ENCODE measurements around the gene SNAPC4. TPM values are rescaled to one million over a fixed set of nuclear protein-coding genes. Genes with fewer than 3 reads are reported as not detected.

The SNAPC4 gene
- total RNA-seq, 2 donors from 2014 or later: 12.5 to 16.7 TPM

- DNase-seq (ENCODE audit: low spot score in 2 of 2) (no peak), ATAC-seq (no peak)
- peaks cover 18 to 37% of the 10 kb centered on the region in 2 donors for H3K36me3 Mint-ChIP-seq
- H3K27ac Mint-ChIP-seq: no peak overlapping the region
- no peaks in the 10 kb centered on the region for H3K9me3 Mint-ChIP-seq
Observed at GRCh38 chr9:136389396-136389795, 10.6 kb downstream of the SNAPC4 start.

- Mint-ChIP-seq H3K36me3 (peaks cover 19 to 41% of the 10 kb centered on the region in 2 donors), H3K9me3 (no peaks in the 10 kb centered on the region), H3K27ac (no peak overlapping the region)
- no peak for ATAC-seq
- no peak for DNase-seq (ENCODE audit: low spot score in 2 of 2)
Observed at GRCh38 chr9:136387217-136387616, 12.8 kb downstream of the SNAPC4 start.

GRCh38 chr9:136386018-136386417 lies 14.0 kb downstream of the SNAPC4 start:
- Mint-ChIP-seq H3K36me3 (peaks cover 15 to 33% of the 10 kb centered on the region in 2 donors), H3K9me3 (no peaks in the 10 kb centered on the region), H3K27ac (no peak overlapping the region)
- no peak for DNase-seq (ENCODE audit: low spot score in 2 of 2)
- ATAC-seq: no peak

GRCh38 chr9:136385015-136385414 lies 15.0 kb downstream of the SNAPC4 start:
- DNase-seq (ENCODE audit: low spot score in 2 of 2) (peak in 1 of 2 donors; percentile 57), ATAC-seq (peak; percentile 90 to 96)
- peaks cover 14 to 32% of the 10 kb centered on the region in 2 donors for H3K36me3 Mint-ChIP-seq
- H3K9me3 Mint-ChIP-seq: no peaks in the 10 kb centered on the region
- peak overlapping the region; percentile 56 to 75 for H3K27ac Mint-ChIP-seq

GRCh38 chr9:136383436-136383835 lies 16.5 kb downstream of the SNAPC4 start:
- H3K27ac Mint-ChIP-seq: no peak overlapping the region
- DNase-seq (ENCODE audit: low spot score in 2 of 2): no peak
- ATAC-seq: no peak
- H3K9me3 Mint-ChIP-seq: no peaks in the 10 kb centered on the region
- H3K36me3 Mint-ChIP-seq: peaks cover 8 to 27% of the 10 kb centered on the region in 2 donors

DNA sequence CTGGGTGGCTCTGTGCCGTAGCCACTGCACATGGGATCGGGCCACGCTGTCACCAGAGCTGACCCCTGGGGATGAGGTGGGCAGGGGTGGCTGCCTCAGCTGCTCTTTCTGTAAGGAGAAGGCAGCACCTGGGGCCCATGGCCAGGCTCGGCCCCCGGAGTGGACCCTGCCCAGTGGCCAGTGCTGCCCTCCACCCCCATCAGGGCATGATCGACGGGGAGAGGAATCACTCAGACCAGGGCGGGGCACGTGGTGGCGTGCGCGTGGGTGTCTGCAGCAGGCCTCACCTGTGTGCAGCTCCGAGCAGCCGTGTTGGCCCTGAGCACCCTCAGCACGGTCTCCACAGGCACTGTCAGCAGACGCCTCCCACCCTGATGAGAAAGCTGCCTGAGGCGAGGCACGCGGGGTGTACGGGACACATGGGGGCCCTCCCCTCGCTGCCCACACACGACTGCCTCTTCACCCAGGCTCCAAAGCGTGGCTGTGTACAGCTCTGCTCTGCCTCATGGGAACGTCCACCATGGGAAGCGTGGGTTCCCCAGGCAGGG lies 17.9 kb downstream of the SNAPC4 start:
- no peaks in the 10 kb centered on the region for H3K9me3 Mint-ChIP-seq
- no peak for ATAC-seq
- peaks cover 8 to 22% of the 10 kb centered on the region in 2 donors for H3K36me3 Mint-ChIP-seq
- no peak overlapping the region for H3K27ac Mint-ChIP-seq
- DNase-seq (ENCODE audit: low spot score in 2 of 2): no peak

- H3K36me3 Mint-ChIP-seq: peaks cover 8 to 21% of the 10 kb centered on the region in 2 donors
- ATAC-seq: no peak
- no peak for DNase-seq (ENCODE audit: low spot score in 2 of 2)
- H3K27ac Mint-ChIP-seq: no peak overlapping the region
- no peaks in the 10 kb centered on the region for H3K9me3 Mint-ChIP-seq
Observed at GRCh38 chr9:136381311-136381710, 18.7 kb downstream of the SNAPC4 start.

DNA sequence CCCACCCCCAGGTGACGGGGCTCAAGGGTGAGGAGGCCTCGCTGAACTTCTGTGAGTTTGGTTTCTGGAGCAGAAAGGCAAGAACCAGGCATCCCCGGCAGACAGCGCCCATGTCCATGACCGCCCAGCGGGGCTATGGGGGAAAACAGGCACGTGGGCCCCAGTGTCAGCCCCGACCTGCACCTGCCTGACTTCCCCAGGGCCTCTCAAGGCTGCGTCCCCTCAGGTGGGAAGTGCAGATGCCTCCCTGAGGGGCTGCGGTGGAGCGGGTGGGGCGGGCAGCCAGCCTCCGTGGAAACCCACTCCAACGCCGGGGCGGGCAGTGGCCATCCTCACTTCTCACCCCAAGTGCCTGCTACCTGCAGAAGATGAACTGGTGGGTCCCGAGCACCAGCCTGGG lies 19.6 kb downstream of the SNAPC4 start:
- DNase-seq (ENCODE audit: low spot score in 2 of 2) (no peak), ATAC-seq (no peak)
- peaks cover 8 to 13% of the 10 kb centered on the region in 2 donors for H3K36me3 Mint-ChIP-seq
- H3K9me3 Mint-ChIP-seq: no peaks in the 10 kb centered on the region
- H3K27ac Mint-ChIP-seq: no peak overlapping the region

GRCh38 chr9:136379891-136380290 lies 20.1 kb downstream of the SNAPC4 start:
- Mint-ChIP-seq H3K27ac (no peak overlapping the region), H3K9me3 (no peaks in the 10 kb centered on the region), H3K36me3 (peaks cover 6 to 12% of the 10 kb centered on the region in 2 donors)
- no peak for DNase-seq (ENCODE audit: low spot score in 2 of 2)
- ATAC-seq: no peak

- H3K36me3 Mint-ChIP-seq: peaks cover 1 to 7% of the 10 kb centered on the region in 2 donors
- H3K9me3 Mint-ChIP-seq: no peaks in the 10 kb centered on the region
- ATAC-seq (no peak), DNase-seq (ENCODE audit: low spot score in 2 of 2) (no peak)
- H3K27ac Mint-ChIP-seq: no peak overlapping the region
Observed at GRCh38 chr9:136379401-136379800, 20.6 kb downstream of the SNAPC4 start.

DNA sequence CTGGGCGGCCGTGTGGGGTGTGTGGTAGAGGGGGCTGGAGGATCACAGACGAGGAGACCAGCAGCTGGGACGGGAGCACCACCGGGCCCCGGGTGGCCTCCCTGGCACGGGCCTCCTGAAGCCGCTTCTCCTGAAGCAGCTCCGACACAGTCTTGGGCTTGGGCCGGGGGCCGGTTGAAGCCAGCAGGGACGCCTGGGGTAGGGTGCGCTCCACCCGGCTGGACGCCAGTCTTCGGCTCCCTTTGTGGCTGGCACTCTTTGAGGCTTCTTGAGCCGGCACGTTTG lies 21.0 kb downstream of the SNAPC4 start:
- Mint-ChIP-seq H3K27ac (peak overlapping the region in 1 of 2 donors; percentile 65), H3K36me3 (peaks cover 0 to 2% of the 10 kb centered on the region in 2 donors), H3K9me3 (no peaks in the 10 kb centered on the region)
- DNase-seq (ENCODE audit: low spot score in 2 of 2) (no peak), ATAC-seq (no peak)

- no peaks in the 10 kb centered on the region for H3K9me3 Mint-ChIP-seq
- no peaks in the 10 kb centered on the region for H3K36me3 Mint-ChIP-seq
- no peak for DNase-seq (ENCODE audit: low spot score in 2 of 2)
- no peak for ATAC-seq
- peak overlapping the region in 1 of 2 donors; percentile 65 for H3K27ac Mint-ChIP-seq
Observed at GRCh38 chr9:136378170-136379002, 21.6 kb downstream of the SNAPC4 start.

- ATAC-seq (no peak), DNase-seq (ENCODE audit: low spot score in 2 of 2) (no peak)
- H3K36me3 Mint-ChIP-seq: no peaks in the 10 kb centered on the region
- H3K9me3 Mint-ChIP-seq: no peaks in the 10 kb centered on the region
- no peak overlapping the region for H3K27ac Mint-ChIP-seq
Observed at GRCh38 chr9:136377341-136378169, 22.4 kb downstream of the SNAPC4 start.

DNA sequence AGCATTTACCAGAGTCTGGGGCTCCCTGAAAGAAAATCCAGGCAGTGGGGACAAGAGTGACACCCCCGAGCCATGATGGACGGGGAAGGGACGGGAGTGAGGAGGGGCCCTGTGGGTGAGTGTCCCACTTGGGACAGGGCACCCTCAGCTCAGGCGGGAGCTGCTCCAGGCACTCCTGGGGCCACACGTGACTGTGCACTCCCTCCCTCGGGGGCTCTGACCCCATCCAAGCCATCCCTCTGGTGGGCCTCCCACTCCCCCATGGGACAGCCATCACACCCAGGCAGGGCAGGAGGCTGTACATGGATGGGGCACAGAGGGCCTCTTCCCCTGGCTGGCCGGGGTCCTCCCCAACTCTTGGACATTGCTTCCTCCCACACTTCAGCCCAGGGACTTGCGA lies 23.5 kb downstream of the SNAPC4 start:
- ATAC-seq: peak in 1 of 2 donors; percentile 2
- no peak for DNase-seq (ENCODE audit: low spot score in 2 of 2)
- Mint-ChIP-seq H3K36me3 (no peaks in the 10 kb centered on the region), H3K27ac (peak overlapping the region in 1 of 2 donors; percentile 22), H3K9me3 (no peaks in the 10 kb centered on the region)

GRCh38 chr9:136375096-136375495 lies 24.9 kb downstream of the SNAPC4 start:
- peak overlapping the region in 1 of 2 donors; percentile 30 for H3K27ac Mint-ChIP-seq
- DNase-seq (ENCODE audit: low spot score in 2 of 2) (no peak), ATAC-seq (no peak)
- H3K9me3 Mint-ChIP-seq: no peaks in the 10 kb centered on the region
- no peaks in the 10 kb centered on the region for H3K36me3 Mint-ChIP-seq

DNA sequence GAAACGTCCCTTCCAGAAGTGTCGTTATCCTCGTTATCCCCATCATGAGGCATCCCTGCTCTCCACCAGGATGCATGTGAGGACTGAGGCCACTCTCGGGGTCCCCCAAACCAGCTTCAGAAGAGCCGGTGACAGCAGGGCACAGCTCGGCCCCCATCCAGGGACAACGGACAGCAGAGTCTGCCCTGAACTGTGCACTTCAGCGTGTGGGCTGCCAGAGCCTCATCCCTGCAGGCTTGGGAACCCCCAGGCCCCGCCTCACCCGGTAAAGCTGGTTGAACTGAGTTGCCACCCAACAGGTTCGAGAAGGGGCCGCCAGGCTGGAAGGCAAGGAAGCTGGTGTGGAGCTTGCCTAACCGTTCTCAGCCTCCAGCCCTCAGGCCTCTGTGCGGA lies 25.8 kb downstream of the SNAPC4 start:
- ATAC-seq: no peak
- H3K36me3 Mint-ChIP-seq: no peaks in the 10 kb centered on the region
- no peak overlapping the region for H3K27ac Mint-ChIP-seq
- H3K9me3 Mint-ChIP-seq: no peaks in the 10 kb centered on the region
- DNase-seq (ENCODE audit: low spot score in 2 of 2): no peak

All from activated naive CD4-positive, alpha-beta T cell treated with anti-CD3 and anti-CD28 coated beads, Interleukin-2, amount 50 U/mL, for 72 hours (primary cell).